Endothelial cell of umbilical vein (primary cell): ENCODE data around the gene GJB4. TPM values are rescaled to one million over a fixed set of nuclear protein-coding genes. Genes with fewer than 3 reads are reported as not detected.

Source experiments
- BruUV-seq: library from RNA; stranded (reverse); fragments of 400-500 nt; replicated peaks from 2 replicates; lab custom pipeline; 2021; lab: Mats Ljungman, UMichigan
- CTCF ChIA-PET: fragments of 300-600, 350-600 bp; sonication (Branson Sonifier 250); formaldehyde crosslinking; loops from one replicate; lab custom pipeline; 2021; ENCODE audit warnings: antibody characterized with exemption, inconsistent platforms; lab: Charles Lee
- POLR2A ChIA-PET: fragments of 300-600, 350-600 bp; sonication (Branson Sonifier 250); formaldehyde crosslinking; loops from one replicate; lab custom pipeline; 2021; ENCODE audit warnings: antibody characterized with exemption, inconsistent platforms; lab: Charles Lee
- DNase-seq: peaks from one replicate; pipeline ENCODE4 v3.0.0-alpha.2; 2011; ENCODE audit warnings: low read depth, low spot score
- FAIRE-seq: peaks from 2 replicates; lab custom pipeline; 2011; peaks lifted over from hg19 to GRCh38; lab: Jason Lieb, UNC
- H2AFZ ChIP-seq: 2 replicates; pipeline ENCODE4 v1.6.0; 2012; ENCODE audit warnings: low read depth, low read length, control low read depth, inconsistent platforms
- H3K27ac ChIP-seq: 2 replicates; pipeline ENCODE4 v1.5.1; 2011; ENCODE audit warnings: low read depth, mild to moderate bottlenecking, control low read depth, low read length, moderate library complexity; ENCODE audit not compliant: insufficient read depth
- H3K27me3 ChIP-seq, 2 experiments: 2 replicates each; pipeline versions ENCODE4 v1.6.0 to v1.6.1; 2011; ENCODE audit warnings: low read length in 2 of 2, mixed read lengths in 1 of 2; ENCODE audit not compliant: control insufficient read depth in 2 of 2, insufficient read depth in 2 of 2
- H3K36me3 ChIP-seq, 2 experiments: 2 replicates in 1 of 2; 3 replicates in 1 of 2; pipeline ENCODE4 v1.5.1; 2011; ENCODE audit warnings: low read length in 2 of 2, mild to moderate bottlenecking in 1 of 2, moderate library complexity in 1 of 2; ENCODE audit not compliant: control insufficient read depth in 2 of 2, insufficient read depth in 2 of 2; ENCODE audit errors: extremely low read depth in 1 of 2
- H3K4me1 ChIP-seq: 3 replicates; pipeline ENCODE4 v1.5.1; 2011; ENCODE audit warnings: mild to moderate bottlenecking, low read length; ENCODE audit not compliant: control insufficient read depth, insufficient read depth; ENCODE audit errors: extremely low read depth
- H3K4me2 ChIP-seq: 2 replicates; pipeline ENCODE4 v1.6.1; 2011; ENCODE audit warnings: low read length, control low read depth, mixed read lengths; ENCODE audit not compliant: insufficient read depth
- H3K4me3 ChIP-seq, 3 experiments: fragments of 200-600 bp in 1 of 3; sonication (generic), shearing (Covaris generic) in 1 of 3; replicated peaks in 1 of 3; 2 replicates each; pipeline ENCODE4 v1.5.1; 2011 to 2016; ENCODE audit warnings: control low read depth in 3 of 3, low read length in 3 of 3, mild to moderate bottlenecking in 2 of 3, inconsistent platforms in 1 of 3, low read depth in 1 of 3, moderate library complexity in 1 of 3; ENCODE audit not compliant: insufficient read depth in 1 of 3
- H3K79me2 ChIP-seq: 2 replicates; pipeline ENCODE4 v1.6.0; 2012; ENCODE audit warnings: low read length, inconsistent platforms; ENCODE audit not compliant: control insufficient read depth, insufficient read depth
- H3K9ac ChIP-seq: replicated peaks from 2 replicates; pipeline ENCODE3; 2011; ENCODE audit warnings: low read length, control low read depth; ENCODE audit not compliant: insufficient read depth; ENCODE audit errors: extremely low read depth
- H3K9me1 ChIP-seq: replicated peaks from 3 replicates; pipeline ENCODE4 v1.6.0; 2011; ENCODE audit warnings: mild to moderate bottlenecking, low read length; ENCODE audit not compliant: control insufficient read depth, insufficient read depth; ENCODE audit errors: extremely low read depth
- H3K9me3 ChIP-seq: replicated peaks from 2 replicates; pipeline ENCODE4 v1.5.1; 2012; ENCODE audit warnings: low read length, inconsistent platforms; ENCODE audit not compliant: control insufficient read depth, insufficient read depth
- H4K20me1 ChIP-seq: replicated peaks from 2 replicates; pipeline ENCODE3; 2011; ENCODE audit warnings: mild to moderate bottlenecking, low read length; ENCODE audit not compliant: control insufficient read depth, insufficient read depth; ENCODE audit errors: extremely low read depth
- CTCF ChIP-seq, 2 donors: IDR thresholded peaks; 1 replicate in 1 of 2; 2 replicates in 1 of 2; pipeline ENCODE4 v1.5.1; 2011; ENCODE audit warnings: low read length in 2 of 2, mild to moderate bottlenecking in 2 of 2, moderate library complexity in 2 of 2, control low read depth in 1 of 2, inconsistent platforms in 1 of 2, low read depth in 1 of 2; ENCODE audit not compliant: insufficient read depth in 1 of 2; ENCODE audit errors: extremely low read depth in 1 of 2
- EZH2 ChIP-seq: IDR thresholded peaks from 2 replicates; pipeline ENCODE4 v1.6.1; 2012; ENCODE audit warnings: borderline replicate concordance, low read depth, mild to moderate bottlenecking, moderate library complexity, low read length, inconsistent platforms; ENCODE audit not compliant: severe bottlenecking
- FOS ChIP-seq: IDR thresholded peaks from 2 replicates; pipeline ENCODE4 v1.6.1; 2011; ENCODE audit warnings: mild to moderate bottlenecking, low read length, moderate library complexity, borderline replicate concordance; ENCODE audit not compliant: insufficient read depth
- GATA2 ChIP-seq: IDR thresholded peaks from 2 replicates; pipeline ENCODE4 v1.7.0; 2011; ENCODE audit warnings: low read depth, mild to moderate bottlenecking, moderate library complexity, mixed read lengths, low read length; ENCODE audit not compliant: insufficient read length, insufficient read depth
- JUN ChIP-seq: IDR thresholded peaks from 2 replicates; pipeline ENCODE4 v1.6.1; 2011; ENCODE audit warnings: borderline replicate concordance, low read depth; ENCODE audit not compliant: insufficient read length, insufficient read depth
- MAX ChIP-seq: IDR thresholded peaks from 2 replicates; pipeline ENCODE4 v1.6.1; 2011; ENCODE audit not compliant: insufficient read depth, insufficient read length
- MYC ChIP-seq: IDR thresholded peaks from one replicate; pipeline ENCODE4 v1.6.1; 2011; ENCODE audit warnings: mild to moderate bottlenecking, low read depth, low read length
- POLR2A ChIP-seq: IDR thresholded peaks from 2 replicates; pipeline ENCODE4 v1.6.1; 2012; ENCODE audit warnings: low read depth, mild to moderate bottlenecking, control low read depth, low read length
- POLR2AphosphoS5 ChIP-seq: IDR thresholded peaks from 2 replicates; pipeline ENCODE4 v1.6.1; 2012; ENCODE audit warnings: low read depth, mild to moderate bottlenecking, control low read depth, low read length, moderate library complexity; ENCODE audit not compliant: insufficient read depth
- dilution Hi-C: fragments of 300-500 bp; cut with MboI; formaldehyde crosslinking; loops from one replicate; pipeline ENCODE4 v1.15.0; 2019; ENCODE audit warnings: low sequenced_read_pairs; ENCODE audit not compliant: extremely low pct_ligation_motif_present
- intact Hi-C: fragments of 100-400 bp; cut with micrococcal nuclease; formaldehyde crosslinking; loops from one replicate; pipeline ENCODE4 v1.10.0; 2022
- polyA plus RNA-seq, 4 experiments: library from polyadenylated mRNA; depleted of rRNA in 3 of 4; stranded (reverse) in 3 of 4; unstranded in 1 of 4; fragments of >200 nt; gene quantifications; 2 replicates each; pipeline versions ENCODE4 v1.2.1 to v1.2.3, GENCODE V29; 2011 to 2012; ENCODE audit warnings: missing spikeins in 1 of 4
- total RNA-seq: library from RNA; stranded (reverse); gene quantifications from 2 replicates; pipeline ENCODE4 v1.2.3, GENCODE V29; 2021

Gene GJB4
- total and polyA plus RNA-seq, 2 donors (not counting 3 experiments of a cell fraction or from before 2014, with no cell fraction given): not detected

- intact Hi-C loops (no loop called here), dilution Hi-C loops (no loop called here)
- CTCF ChIA-PET: interaction anchor here (1.4 kb wide), 1 partner anchor 11 kb away, joined by 8 read pairs; no protein-coding TSS in a partner anchor
- H4K20me1 ChIP-seq: no peaks in the 10 kb centered on the region
- H3K79me2 ChIP-seq: no peaks in the 10 kb centered on the region
- POLR2A ChIA-PET: no interaction called here
- DNase-seq: no peak
- FAIRE-seq: no peak
- no peak overlapping the region for H2AFZ ChIP-seq
- H3K36me3 ChIP-seq: no peaks in the 10 kb centered on the region
- no peak overlapping the region for H3K4me2 ChIP-seq
- no peaks in the 10 kb centered on the region for H3K9me3 ChIP-seq
- no peak overlapping the region for H3K9ac ChIP-seq
- no TSS peak for BruUV-seq
- H3K27ac ChIP-seq: no peak overlapping the region
- H3K27me3 ChIP-seq: peaks cover under 1 to 5% of the 10 kb centered on the region in 2 experiments
- TF ChIP-seq EZH2 (no peak), POLR2AphosphoS5 (no peak), MYC (no peak), MAX (no peak), CTCF (IDR thresholded peaks at IDR 0.05; ENCODE audit: extremely low read depth in 1 of 2, insufficient read depth in 1 of 2, low read depth in 1 of 2, low read length in 2 of 2) (no peak), GATA2 (no peak), JUN (no peak), POLR2A (no peak), FOS (no peak)
- H3K4me1 ChIP-seq: no peaks in the 10 kb centered on the region
- no peak overlapping the region for H3K4me3 ChIP-seq
- no peaks in the 10 kb centered on the region for H3K9me1 ChIP-seq
Observed at GRCh38 chr1:34774957-34775356, 15.4 kb downstream of the GJB4 start.
